Measurements from ENCODE around the gene PLA2G3.
"Not testable (repeated sequence)": the region's sequence is repeated elsewhere in the genome, so short reads cannot be mapped to it uniquely, and the experiment has no call there.

The PLA2G3 gene, protein sequence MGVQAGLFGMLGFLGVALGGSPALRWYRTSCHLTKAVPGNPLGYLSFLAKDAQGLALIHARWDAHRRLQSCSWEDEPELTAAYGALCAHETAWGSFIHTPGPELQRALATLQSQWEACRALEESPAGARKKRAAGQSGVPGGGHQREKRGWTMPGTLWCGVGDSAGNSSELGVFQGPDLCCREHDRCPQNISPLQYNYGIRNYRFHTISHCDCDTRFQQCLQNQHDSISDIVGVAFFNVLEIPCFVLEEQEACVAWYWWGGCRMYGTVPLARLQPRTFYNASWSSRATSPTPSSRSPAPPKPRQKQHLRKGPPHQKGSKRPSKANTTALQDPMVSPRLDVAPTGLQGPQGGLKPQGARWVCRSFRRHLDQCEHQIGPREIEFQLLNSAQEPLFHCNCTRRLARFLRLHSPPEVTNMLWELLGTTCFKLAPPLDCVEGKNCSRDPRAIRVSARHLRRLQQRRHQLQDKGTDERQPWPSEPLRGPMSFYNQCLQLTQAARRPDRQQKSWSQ

DNA sequence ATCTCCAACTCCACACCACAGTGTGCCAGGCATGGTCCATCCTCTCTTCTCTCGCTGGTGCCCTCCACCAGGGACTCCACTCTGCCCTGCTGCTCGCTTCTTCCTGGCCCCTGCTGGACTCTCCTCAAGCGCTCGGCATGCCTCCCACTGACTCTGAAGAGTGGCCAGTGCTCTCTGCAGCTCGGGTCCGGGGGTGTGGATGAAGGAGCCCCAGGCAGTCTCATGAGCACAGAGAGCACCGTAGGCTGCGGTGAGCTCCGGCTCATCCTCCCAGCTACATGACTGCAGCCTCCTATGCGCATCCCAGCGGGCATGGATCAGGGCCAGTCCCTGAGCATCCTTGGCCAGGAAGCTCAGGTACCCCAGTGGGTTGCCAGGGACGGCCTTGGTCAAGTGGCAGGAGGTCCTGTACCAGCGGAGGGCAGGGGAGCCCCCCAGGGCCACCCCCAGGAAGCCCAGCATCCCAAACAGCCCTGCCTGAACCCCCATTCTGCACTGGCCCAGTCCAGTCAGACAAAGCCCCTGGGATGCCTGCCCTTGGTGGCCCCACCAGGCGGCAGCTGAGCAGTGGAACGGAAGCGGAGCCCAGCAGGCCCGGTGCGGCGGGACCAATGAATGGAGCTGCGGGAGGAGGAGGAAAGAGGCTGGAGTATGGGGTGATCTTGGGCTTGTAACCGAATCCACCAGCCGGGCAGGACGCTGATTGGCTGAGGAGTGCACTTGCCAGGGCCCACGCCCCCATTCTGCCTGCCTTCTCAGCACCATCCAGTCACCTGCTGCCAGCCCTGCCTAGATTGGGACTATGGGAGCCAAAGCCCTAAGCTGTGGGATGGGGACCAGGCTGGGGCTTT lies at the start of gene PLA2G3:
Gene PLA2G3 (minus strand): TSS at position 643 of the 851 bp plus-strand sequence. CDS start 154 bp downstream, at position 489.
- peak; percentile 71 for DNase-seq (ENCODE audit: low spot score)

DNA sequence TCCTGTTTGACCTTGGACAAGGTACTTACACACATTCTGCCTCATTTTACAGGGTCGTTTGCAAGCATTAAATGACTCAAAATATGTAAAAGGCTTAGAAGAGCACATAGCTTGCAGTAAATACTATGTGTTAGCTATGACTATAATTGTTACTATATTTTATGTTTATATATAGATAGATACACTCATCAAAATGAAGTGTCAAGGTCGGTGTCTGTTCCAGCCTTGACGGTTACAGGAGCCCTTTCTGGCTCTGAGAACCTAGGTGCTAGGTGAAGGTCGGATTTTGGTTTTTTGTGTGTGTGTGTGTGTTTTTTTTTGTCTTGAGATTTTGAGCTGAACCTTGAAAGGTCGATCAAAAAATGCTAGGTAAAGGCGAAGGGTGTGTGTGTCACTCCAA lies 47.3 kb upstream of the PLA2G3 start:
- DNase-seq (ENCODE audit: low spot score) = no peak

DNA sequence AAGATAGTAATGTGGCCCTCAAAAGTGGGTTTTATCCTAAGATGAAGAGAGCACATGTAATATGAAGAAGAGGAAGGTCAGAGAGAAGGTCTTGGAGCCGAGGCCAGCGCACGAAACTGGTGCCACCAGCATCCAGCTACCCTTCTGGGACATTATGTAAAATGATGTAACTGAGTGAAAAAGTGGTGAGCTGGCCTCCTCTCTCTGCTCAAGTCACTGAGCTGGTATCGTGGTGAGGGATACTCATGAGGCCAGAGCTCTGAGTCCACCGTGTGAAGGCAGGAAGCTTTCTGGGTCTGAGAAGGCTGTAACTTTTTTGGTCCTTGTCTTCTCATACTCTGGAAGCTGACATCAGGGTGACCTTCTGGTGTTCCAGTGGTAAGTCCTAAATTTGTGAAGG lies 44.7 kb upstream of the PLA2G3 start:
- DNase-seq (ENCODE audit: low spot score) = no peak

DNA sequence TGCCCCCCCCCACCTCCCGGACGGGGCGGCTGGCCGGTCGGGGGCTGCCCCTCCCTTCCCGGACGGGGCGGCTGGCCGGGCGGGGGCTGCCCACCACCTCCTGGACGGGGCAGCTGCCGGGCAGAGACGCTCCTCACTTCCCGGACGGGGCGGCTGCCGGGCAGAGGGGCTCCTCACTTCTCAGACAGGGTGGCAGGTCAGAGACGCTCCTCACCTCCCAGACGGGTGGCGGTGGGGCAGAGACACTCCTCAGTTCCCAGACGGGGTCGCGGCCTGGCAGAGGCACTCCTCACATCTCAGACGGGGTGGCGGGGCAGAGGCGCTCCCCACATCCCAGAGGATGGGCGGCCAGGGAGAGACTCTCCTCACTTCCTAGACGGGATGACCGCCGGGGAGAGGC lies 43.7 kb upstream of the PLA2G3 start:
- no peak for DNase-seq (ENCODE audit: low spot score)

DNA sequence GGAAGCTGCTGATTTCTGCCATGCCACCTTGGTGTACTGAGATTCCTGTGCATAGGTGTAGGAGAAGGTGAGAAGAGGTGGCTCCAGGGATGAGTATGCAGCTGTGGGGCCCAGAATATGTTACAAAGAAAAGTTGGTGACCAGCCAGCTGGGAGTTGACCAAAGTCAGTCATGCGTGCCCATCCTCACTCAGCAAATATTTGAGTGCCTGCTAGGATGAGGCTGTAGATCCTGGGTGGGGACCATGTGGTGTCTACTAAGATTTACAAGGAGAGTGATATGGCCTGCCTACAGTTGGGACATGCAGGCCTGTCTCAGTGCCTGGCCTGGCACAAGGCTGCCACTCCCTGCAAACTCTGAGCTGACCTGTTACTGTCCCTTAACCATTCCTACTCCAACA lies 39.0 kb upstream of the PLA2G3 start:
- peak; percentile 59 for DNase-seq (ENCODE audit: low spot score)

DNA sequence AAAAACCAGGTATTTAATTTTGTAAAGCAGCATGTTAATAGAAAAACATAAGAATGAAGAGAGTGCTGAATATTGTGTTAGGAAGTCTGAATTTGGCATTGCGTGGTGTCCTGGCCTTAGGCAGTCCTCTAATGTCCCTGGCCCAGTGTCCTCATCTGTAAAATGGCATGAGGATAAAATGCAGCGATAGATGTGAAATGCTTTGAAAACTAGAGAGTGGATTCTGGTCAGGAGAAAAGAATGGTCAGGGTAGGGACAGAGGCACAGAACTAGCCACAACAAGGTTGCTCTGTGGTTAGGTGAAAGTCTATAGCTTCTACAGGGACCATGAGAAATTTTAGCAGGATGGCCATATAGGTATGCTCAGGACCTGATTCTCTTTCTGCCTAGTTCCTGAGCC lies 38.6 kb upstream of the PLA2G3 start:
- no peak for DNase-seq (ENCODE audit: low spot score)

DNA sequence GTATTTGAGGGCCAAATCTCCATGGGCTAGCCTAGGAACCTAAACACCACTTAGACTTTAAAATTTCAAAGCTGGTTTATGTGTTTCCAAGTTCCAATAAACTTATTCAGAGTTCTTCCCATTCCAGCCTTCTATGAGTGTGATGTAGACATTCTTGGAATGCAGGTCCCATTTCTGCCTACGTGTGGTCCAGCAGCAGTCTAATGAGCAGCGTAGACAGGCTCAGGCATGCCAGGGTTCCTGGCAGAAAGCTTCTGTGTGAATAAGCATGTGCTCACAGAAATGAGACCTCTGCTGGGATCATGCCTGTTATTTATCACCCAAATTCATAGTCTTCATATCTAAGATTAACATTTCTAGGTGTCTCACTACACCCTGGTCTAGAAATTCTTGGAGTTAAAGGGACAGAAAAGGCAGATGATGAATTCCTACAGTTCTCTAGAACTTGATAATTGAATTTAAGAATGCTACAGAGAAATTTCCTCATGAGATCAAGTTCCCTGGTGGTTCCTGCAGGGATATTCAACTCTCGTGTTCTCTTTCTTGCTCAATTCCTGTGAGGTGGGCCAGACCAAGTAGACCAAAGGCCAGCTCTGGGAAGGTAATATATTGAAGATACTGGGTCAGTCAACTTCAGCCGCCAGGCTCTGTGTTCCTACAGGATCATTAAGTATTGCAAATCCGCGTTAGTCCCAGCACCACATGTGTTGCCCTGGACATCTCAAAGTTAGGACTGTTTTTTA lies 37.3 kb upstream of the PLA2G3 start:
- peak; percentile 90 for DNase-seq (ENCODE audit: low spot score)

DNA sequence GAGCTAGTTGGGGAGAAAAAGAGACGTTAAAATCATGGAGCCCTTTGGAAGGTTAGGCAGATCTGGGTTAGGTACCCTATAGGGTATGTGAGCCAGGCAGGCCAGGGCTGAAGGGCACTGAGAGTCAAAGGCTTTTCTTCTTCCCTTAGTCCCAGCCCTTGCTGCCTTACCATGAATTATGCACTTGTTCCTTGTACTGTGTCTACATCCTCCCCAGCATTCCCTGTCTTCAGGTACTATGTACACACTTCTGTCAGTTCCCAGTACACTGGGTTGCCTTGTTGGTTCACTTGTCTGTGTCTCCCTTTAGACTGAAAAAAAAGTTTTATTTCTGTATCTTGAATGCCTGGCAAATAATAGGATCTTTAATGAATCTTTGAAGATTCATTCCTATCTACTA lies 36.6 kb upstream of the PLA2G3 start:
- no peak for DNase-seq (ENCODE audit: low spot score)

DNA sequence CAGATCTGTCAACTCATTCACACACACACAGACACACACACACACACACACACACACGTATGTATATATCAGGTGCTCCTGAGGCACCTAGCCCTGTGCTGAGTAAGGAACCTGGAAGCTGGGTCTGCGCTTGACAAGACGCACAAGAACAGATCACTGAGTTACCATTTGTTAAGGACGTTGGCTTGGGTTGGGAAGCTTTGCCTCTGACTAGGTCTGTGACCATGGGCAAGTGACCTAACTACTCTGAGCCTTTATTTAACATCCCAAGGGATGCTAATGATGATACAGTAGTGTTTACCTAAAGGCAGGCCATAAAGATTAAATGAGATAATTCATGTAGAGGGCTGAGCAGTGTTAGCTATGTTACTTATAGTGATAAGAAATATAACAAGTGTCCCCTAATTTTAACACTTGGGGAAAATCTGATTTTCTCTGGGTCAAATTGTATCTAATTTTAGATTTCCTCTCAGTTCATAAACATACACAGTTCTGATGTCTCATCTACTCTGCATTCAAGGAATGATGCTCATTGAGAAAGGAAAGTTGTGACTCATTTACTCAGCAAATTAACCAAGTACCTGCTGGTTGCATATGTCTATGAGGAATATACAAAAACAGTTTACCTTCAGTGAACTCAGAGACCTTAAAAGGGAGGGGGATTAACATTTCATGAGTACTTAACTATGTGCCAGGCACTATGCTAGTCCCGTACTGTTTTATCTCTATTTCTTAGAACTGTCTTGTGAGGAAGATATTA lies 33.3 kb upstream of the PLA2G3 start:
- DNase-seq (ENCODE audit: low spot score) = peak; percentile 74

DNA sequence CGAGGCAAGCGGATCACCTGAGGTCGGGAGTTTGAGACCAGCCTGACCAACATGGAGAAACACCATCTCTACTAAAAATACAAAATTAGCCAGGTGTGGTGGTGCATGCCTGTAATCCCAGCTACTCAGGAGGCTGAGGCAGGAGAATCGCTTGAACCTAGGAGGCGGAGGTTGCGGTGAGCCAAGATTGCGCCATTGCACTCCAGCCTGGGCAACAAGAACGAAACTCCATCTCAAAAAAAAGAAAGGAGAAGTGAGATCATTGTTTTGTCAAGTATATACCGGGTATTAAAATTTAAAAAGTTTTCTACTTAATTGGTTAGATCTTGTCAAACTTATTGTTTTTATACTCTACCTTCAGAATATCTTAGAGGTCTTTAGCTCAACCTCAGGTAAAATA lies 31.4 kb upstream of the PLA2G3 start:
- DNase-seq (ENCODE audit: low spot score) = not testable (repeated sequence)

DNA sequence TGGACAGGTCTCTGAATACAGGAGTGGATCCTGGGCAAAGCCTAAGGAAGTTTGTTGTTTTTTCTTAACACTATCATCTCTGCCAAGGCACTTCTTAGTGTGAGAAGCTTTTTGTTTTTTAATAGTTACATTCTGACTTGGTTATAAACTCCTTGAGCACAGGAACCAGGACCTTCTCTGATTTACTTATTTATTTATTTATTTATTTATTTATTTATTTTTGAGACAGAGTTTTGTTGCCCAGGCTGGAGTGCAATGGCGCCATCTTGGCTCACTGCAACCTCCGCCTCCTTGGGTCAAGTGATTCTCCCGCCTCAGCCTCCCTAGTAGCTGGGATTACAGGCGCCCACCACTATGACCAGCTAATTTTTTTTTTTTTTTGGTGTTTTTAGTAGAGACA lies 30.7 kb upstream of the PLA2G3 start:
- no peak for DNase-seq (ENCODE audit: low spot score)

DNA sequence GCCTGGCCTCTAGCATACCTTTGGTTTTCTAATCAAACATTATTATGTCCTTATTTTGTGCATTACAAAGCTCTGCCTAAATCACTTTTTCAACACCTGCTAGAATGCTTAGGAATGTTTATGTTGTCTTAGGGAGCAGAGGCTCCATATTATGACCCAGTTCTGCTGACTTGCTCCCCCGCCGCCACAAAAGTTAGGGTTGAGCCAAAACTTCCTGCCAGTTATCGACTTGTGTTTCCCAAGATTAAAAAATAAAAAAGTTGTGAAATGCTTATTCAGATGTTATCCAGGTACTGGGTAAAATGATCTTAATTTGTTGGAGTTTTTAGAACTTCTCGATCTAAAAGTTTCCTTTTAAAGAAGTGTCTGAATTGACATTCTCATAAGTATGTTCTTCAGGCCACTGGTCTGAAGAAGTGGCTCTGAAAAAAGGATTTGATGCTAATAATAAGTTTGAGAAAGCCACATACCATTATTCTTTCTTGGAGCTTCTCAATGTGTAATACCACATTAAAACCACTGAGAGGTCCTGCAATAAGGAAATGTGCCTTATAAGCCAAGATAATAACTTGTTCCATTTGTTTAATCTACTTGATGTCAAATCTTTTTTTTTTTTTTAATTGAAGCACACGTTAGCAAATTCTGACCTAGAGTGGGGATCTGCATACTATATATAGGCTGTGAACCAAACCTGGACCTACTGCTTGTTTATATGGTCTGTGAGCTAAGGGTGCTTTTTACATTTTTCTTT lies 21.9 kb upstream of the PLA2G3 start:
- no peak for DNase-seq (ENCODE audit: low spot score)

DNA sequence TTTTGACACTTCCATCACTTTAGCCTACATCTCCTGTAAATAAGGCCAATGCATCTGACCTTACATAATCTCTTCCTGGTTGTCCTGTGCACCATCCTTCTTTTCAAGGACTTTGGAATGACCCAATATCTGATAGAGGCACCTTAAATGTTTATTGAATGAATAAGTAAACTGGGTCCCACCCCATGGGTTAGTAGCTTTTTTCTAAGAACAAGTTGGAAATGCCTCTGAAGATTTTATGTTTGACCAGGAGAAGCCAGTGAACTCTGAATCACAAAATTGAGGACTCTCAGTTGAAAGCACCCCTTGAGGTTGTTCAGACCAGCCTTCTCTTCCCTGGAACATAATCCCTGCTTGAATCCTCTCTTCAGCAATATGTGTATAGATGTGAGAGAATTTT lies 21.1 kb upstream of the PLA2G3 start:
- DNase-seq (ENCODE audit: low spot score) = no peak

DNA sequence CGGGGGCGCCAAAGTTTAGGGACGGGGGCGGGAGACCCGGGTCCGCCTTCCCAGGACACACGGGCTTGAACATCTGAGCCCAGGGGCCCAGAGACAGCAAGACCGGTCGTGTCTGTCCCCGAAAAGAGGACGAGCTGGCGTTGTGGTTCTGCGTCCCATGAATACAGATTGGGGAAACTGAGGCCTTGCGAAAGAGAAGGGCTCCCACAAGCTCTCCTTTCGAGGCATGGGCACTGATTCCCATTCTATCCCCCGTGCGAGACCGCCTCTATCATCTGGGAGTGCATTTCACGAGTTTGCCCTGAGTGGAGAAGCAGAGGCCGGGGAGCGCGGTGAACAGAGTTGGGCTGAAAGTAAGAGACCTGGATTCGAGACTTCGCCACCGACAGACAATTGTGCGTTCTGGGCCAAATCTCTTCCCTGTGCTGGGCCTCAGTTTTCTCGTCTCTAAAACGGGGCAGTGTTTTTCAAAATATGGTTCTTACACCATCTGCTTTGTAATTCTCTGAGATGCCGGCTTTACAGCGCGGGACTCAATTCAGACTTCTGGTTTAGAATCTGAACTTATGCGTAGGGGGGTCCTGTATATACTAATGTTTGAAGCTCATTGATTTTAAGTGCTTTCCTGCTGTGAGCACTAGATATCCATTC lies 20.1 kb upstream of the PLA2G3 start:
- peak; percentile 61 for DNase-seq (ENCODE audit: low spot score)

DNA sequence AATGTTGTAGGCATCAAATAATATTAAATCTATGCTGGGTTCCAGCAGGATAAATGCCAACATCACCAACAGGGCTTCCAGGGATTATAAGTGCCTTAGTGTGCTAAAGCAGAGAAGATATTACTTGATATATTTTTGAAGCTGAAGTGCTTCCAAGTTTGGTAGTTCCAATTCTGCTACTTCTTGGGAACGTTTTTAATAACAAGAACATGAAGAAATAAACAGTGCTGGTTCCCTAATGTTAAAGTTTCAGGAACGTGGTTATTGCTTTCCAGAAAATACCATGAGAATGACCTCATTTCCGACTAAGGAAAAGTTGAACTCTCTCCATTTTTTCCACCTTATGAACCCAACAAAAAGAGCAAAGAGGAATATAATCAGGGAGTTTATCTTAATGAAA lies 15.1 kb upstream of the PLA2G3 start:
- peak; percentile 13 for DNase-seq (ENCODE audit: low spot score)

DNA sequence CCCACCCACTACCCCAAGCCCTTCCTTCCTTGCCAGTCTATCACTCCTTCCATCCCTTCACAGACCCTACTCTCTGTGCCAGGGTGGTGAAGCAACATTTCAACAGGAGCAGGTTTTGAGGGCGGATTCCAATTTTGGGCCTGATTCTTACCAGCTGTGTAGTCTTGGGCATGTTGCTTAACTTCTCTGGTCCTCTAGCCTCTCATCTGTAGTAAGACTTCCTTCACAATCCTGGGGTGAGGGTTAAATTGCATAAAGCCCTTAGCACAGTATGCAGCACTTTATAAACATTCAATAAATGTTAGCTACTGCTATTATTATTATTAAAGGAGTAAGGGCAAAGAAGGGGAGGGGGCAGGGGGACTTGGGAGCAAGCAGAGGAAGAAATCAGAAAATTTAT lies 14.7 kb upstream of the PLA2G3 start:
- peak; percentile 4 for DNase-seq (ENCODE audit: low spot score)

DNA sequence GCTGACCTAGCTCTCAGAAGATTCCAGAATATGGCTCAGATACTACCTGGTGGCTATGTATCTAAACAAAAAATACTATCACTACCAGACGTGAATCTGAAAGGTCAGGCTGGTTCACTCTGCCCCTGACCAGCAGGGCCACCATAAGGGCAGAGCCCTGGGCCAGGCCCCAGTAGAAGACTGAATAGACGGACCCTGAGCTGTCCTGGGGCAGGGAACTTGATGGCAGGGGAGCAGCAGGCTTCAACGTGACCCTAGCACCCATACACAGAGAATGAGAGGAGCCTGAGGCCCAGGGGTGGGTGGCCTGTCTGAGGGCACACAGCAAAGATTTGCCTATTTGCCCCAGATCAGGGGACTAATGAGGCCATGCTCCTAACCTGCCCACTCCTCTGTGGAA lies 13.0 kb upstream of the PLA2G3 start:
- DNase-seq (ENCODE audit: low spot score) = no peak

DNA sequence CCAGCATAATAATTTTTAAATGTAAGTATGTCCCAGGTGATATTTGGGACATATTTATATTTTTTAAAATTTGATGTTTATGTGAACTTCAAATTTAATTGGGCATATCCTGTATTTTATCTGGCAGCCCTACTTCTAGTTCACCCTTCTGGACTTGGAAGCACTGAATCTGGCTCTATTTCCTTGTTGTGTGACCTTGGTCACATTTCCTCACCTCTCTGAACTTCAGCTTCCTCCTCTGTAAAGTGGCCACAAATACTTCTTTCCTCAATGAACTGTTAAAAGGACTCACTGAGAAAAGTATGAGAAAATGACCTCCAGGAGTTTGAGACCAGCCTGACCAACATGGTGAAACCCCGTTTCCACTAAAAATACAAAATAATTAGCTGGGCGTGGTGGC lies 11.6 kb upstream of the PLA2G3 start:
- DNase-seq (ENCODE audit: low spot score) = no peak

DNA sequence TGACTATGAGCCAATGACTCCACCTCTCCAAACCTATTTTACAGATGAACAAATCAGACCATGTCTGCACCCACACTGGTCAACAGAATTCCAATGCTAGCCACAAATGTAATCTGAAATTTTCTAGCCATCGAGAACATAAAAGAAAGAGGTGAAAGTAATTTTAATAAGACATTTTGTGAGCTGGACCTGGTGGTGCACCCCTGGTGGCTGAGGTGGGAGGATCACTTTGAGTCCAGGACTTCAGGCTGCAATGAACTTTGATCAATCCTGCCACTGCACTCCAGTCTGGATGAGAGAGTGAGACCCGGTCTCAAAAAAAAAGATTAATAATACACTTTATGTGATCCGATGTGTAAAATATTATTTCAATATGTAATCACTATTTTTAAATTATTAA lies 10.3 kb upstream of the PLA2G3 start:
- DNase-seq (ENCODE audit: low spot score) = peak; percentile 10

DNA sequence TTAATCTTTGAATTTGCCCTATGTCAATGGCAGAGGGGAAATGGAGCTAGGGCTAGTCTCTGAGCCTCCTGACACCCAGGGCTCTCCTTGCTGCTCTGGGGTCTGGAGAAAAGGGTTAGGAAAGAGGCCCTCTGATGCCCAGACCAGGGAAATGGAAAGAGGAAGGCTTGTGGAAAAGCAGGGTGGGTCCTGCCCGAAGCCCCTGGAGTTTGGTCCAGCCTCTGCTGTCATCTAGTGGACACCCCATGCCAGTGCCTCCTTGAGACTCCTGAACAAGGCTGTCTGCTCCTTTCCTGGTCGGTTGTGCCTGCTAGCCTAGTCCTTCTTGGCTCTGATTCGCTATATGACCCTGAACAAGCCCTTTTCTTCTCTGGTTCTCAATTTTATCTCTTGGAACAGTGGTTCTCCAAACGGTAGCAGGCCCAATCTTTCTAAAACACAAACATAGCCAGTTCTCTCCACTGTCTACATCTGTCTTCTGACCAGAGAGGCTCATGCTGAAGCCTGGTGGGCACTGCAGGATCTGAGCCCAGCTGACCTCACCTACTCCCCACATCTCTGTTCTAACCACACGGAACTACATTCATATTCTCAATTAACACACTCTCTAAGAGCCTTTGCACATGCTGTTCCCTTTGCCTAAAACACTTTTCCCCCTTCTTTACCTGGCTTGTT lies 8.8 kb upstream of the PLA2G3 start:
- DNase-seq (ENCODE audit: low spot score) = peak; percentile 93

Measured in AG20443 (cell line).